Heart right ventricle (tissue), 16 donors: ENCODE measurements around the gene SLC35E3. TPM values are rescaled to one million over a fixed set of nuclear protein-coding genes. Genes with fewer than 3 reads are reported as not detected.
A peak's percentile ranks its signal among the peaks of the same experiment; 100 is the strongest.

Experiments
- ATAC-seq, 8 donors: fragments of 200-7000 bp; cut with Tn5 transposase; one replicate each; pipeline ENCODE4 v1.9.1; 2020; ENCODE audit warnings: mild to moderate bottlenecking in 8 of 8, moderate library complexity in 8 of 8, moderate number of reproducible peaks in 1 of 8
- DNase-seq, 2 donors: peaks; one replicate each; pipeline ENCODE4 v3.0.0-alpha.2; 2020
- H3K27ac ChIP-seq, 10 donors: fragments of 200-600 bp; sonication (generic) in 2 of 10; one replicate each; pipeline versions ENCODE4 v1.5.0 to v1.8.0; 2020 to 2022; ENCODE audit warnings: mild to moderate bottlenecking in 3 of 10
- H3K27me3 ChIP-seq, 7 donors: fragments of 200-600 bp; one replicate each; pipeline ENCODE4 v1.8.0; 2021 to 2022; ENCODE audit warnings: mild to moderate bottlenecking in 2 of 7
- H3K36me3 ChIP-seq, 9 donors: fragments of 200-600 bp; sonication (generic) in 1 of 9; one replicate each; pipeline versions ENCODE4 v1.5.0 to v1.8.0; 2020 to 2022; ENCODE audit warnings: mild to moderate bottlenecking in 2 of 9
- H3K4me1 ChIP-seq, 9 donors: fragments of 200-600 bp; sonication (generic) in 1 of 9; one replicate each; pipeline versions ENCODE4 v1.5.0 to v1.8.0; 2020 to 2022; ENCODE audit warnings: mild to moderate bottlenecking in 4 of 9
- H3K4me3 ChIP-seq, 10 donors: fragments of 200-600 bp; sonication (generic) in 2 of 10; one replicate each; pipeline versions ENCODE4 v1.5.0 to v1.8.0; 2020 to 2022; ENCODE audit warnings: mild to moderate bottlenecking in 7 of 10, moderate library complexity in 2 of 10
- H3K9me3 ChIP-seq, 11 donors: fragments of 200-600 bp in 10 of 11; sonication (generic) in 2 of 11; one replicate each; pipeline versions ENCODE4 v1.5.0 to v1.8.0; 2013 to 2022; ENCODE audit warnings: mild to moderate bottlenecking in 2 of 11, control low read depth in 1 of 11, moderate library complexity in 1 of 11
- WGBS, 2 donors: extraction: QIAGEN DNeasy Blood & Tissue Kit; methylation state at CpG; one replicate each; pipeline ENCODE4 v1.1.7; 2013; ENCODE audit warnings: inconsistent platforms in 1 of 2; 5-methylcytosine and 5-hydroxymethylcytosine counted together
- intact Hi-C, 10 donors: fragments of 100-400 bp; cut with DNase I; formaldehyde crosslinking; loops; one replicate each; pipeline versions ENCODE4 v1.11.1 to v1.14.2; 2022
- polyA plus RNA-seq, 2 donors: library from polyadenylated mRNA; stranded (reverse); fragments of 200-250 nt; gene quantifications; one replicate each; pipeline ENCODE4 v1.2.3, GENCODE V29; 2013
- total RNA-seq, 10 donors: library from RNA; stranded (reverse); fragmentation: NEBNext Ultra II Directional in 3 of 10; extraction: Animal tissue kit (Norgen Biotek cat#: 25700) in 3 of 10; gene quantifications; one replicate each; pipeline versions ENCODE4 v1.2.1 to v1.2.4, GENCODE V29; 2021 to 2023
- TF ChIP-seq, protein P1 (sequence below), 9 donors: fragments of 200-600 bp; sonication (generic) in 2 of 9; IDR thresholded peaks; one replicate each; pipeline versions ENCODE4 v1.5.0 to v1.8.0; 2021 to 2022; ENCODE audit warnings: antibody characterized with exemption in 9 of 9, mild to moderate bottlenecking in 5 of 9, moderate library complexity in 1 of 9
- donor health status: Arrhythmogenic right ventricular cardiomyopathy.
- donor health status: ischemic (EF 13 %, LVEDD 7.1; RV severe dilation, severe dysfunction).
- donor health status: healthy with polysubstance abuse.
- donor health status: DM: no; HTN: yes; CAD: no.
- donor health status: DM: no; HTN: no; CAD: no.
- donor health status: ischemic (EF 25% LVEDD 6.9; RV normal size, moderate dysfunction).
- donor health status: ischemic (EF 25% LVEDD 5.7; RV mildly dilated, moderate dysfunction).
- donor health status: healthy.
- donor health status: DM: yes; HTN: yes; CAD: no.
- donor health status: Ischemic cardiomyopathy.
- donor health status: ischemic (EF 35%, LVEDD 5.7; RV mildly dilated, moderate dysfunction).
- donor health status: nonischemic (EF 11% LVEDD 7.7; RV severe dilation, severe dysfunction).
- donor health status: DM: yes; HTN: yes; CAD: no.
- donor health status: PGD.
- donor health status: ischemic (EF 29% LVEDD 5.4; RV normal size, mild dysfunction).
- donor health status: nonischemic (EF 23%, LVEDD 6.1; RV moderate dilation, normal function).

Gene SLC35E3
- total and polyA plus RNA-seq, 12 donors: 1.8 to 8.9 (median 6.2) TPM

DNA sequence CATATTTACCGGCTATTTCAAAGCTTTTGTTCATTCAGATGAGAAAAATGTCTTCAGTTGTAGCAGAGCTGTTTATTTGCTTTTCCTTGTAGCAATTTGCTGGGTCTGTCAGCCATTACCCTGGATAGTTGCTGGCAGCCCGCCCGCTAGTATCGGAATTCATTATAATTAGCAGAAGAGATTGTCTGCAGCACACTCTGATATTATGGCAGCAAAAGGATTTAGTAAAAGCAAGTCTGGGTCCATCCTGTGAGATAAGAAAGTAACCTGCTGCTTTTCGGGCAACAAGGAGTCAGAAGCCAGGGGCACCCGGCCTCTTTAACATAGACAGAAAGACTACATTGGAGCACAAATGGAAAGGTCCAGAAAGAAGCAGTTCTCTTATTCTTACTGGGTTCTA lies 6.1 kb upstream of the SLC35E3 start:
- Histone ChIP-seq H3K27ac (no peak overlapping the region), H3K36me3 (peaks cover 0 to 89% (median 21%) of the 10 kb centered on the region in 9 donors), H3K27me3 (no peaks in the 10 kb centered on the region), H3K9me3 (no peaks in the 10 kb centered on the region), H3K4me1 (no peaks in the 10 kb centered on the region), H3K4me3 (no peak overlapping the region)
- intact Hi-C loops: loop anchor here in 2 of 10 donors (5.0 to 10.0 kb wide), 2 partner anchors 48 to 65 kb away; partner anchors contain the start of gene MDM2 (in 1 of the 2)
- TF ChIP-seq, protein P1, sequence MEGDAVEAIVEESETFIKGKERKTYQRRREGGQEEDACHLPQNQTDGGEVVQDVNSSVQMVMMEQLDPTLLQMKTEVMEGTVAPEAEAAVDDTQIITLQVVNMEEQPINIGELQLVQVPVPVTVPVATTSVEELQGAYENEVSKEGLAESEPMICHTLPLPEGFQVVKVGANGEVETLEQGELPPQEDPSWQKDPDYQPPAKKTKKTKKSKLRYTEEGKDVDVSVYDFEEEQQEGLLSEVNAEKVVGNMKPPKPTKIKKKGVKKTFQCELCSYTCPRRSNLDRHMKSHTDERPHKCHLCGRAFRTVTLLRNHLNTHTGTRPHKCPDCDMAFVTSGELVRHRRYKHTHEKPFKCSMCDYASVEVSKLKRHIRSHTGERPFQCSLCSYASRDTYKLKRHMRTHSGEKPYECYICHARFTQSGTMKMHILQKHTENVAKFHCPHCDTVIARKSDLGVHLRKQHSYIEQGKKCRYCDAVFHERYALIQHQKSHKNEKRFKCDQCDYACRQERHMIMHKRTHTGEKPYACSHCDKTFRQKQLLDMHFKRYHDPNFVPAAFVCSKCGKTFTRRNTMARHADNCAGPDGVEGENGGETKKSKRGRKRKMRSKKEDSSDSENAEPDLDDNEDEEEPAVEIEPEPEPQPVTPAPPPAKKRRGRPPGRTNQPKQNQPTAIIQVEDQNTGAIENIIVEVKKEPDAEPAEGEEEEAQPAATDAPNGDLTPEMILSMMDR (IDR thresholded peaks at IDR 0.05): no peak
- DNase-seq (no peak), ATAC-seq (no peak)
- WGBS, 2 donors: 78 to 83% methylated on average over 6 of the region's 6 CpGs

DNA sequence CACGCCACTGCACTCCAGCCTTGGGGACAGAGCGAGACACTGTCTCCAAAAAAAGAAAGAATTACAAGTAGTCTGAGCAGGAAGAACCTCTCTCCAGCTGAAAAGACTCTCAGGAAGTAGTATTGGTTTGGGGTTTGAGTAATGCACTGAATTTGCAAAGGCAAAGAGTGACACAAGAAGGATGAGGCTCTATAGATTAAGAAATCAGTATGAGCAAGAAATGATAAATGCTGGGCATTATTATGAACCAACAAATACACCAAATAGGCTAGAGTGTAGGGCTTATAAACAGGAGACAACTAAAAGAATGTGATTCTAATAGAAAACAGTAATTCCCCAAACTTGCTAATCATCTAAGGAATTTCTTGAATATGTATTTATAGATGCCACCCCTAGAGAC lies 2.6 kb upstream of the SLC35E3 start:
- 92 to 97% methylated on average over 2 of the region's 2 CpGs for WGBS, 2 donors
- intact Hi-C loops: loop anchor here in 2 of 10 donors (5.0 to 10.0 kb wide), 2 partner anchors 51 to 61 kb away; partner anchors contain the start of gene MDM2 (in 1 of the 2)
- Histone ChIP-seq H3K4me1 (peaks cover 0 to 24% (median 16%) of the 10 kb centered on the region in 9 donors), H3K36me3 (peaks cover 0 to 54% (median 4%) of the 10 kb centered on the region in 9 donors), H3K4me3 (no peak overlapping the region), H3K9me3 (no peaks in the 10 kb centered on the region), H3K27ac (no peak overlapping the region), H3K27me3 (no peaks in the 10 kb centered on the region)
- ATAC-seq: no peak
- TF ChIP-seq, protein P1 (IDR thresholded peaks at IDR 0.05): no peak
- no peak for DNase-seq

DNA sequence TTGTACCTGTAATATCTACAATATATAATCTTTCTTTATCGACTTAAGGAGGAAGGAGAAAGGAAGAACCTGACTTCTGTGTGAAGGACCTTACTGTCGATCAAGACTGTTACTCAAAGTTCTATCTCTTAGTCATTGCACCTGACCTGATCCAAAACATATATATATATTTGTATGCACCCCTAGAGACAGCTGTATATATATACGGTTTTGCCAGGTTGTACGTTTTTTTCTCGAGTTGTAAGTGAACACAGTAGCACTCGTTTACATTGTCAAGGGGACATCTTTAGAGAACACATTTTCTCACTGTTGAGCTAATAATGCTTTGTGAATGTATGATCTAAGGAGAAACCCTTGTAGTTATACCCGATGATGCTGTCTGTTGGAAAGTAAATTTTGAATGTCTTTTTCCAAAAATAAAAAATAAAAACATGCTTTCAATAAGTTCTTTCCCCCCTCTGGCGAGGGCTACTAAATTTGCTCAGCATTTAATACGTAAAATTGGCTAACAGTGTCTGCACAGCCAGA lies 536 bp upstream of the SLC35E3 start:
- DNase-seq: no peak
- WGBS, 2 donors: 44 to 57% methylated on average over 9 of the region's 9 CpGs
- TF ChIP-seq, protein P1 (IDR thresholded peaks at IDR 0.05): no peak
- Histone ChIP-seq H3K9me3 (no peaks in the 10 kb centered on the region), H3K27ac (peak overlapping the region in 9 of 10 donors; percentile 64 to 89 (median 81)), H3K36me3 (peaks cover 0 to 50% (median 4%) of the 10 kb centered on the region in 9 donors), H3K4me3 (peak overlapping the region; percentile 62 to 88 (median 72)), H3K4me1 (peaks cover 0 to 29% (median 17%) of the 10 kb centered on the region in 9 donors), H3K27me3 (no peaks in the 10 kb centered on the region)
- intact Hi-C loops: loop anchor here in 4 of 10 donors (5.0 to 10.0 kb wide), 2 partner anchors 59 to 62 kb away; partner anchors contain the start of gene MDM2 (in 4 of the 4)
- peak in 1 of 8 donors; percentile 10 for ATAC-seq

GRCh38 chr12:68746572-68747180 lies 700 bp downstream of the SLC35E3 start:
- H3K27ac ChIP-seq: peak overlapping the region in 9 of 10 donors; percentile 64 to 89 (median 81)
- peak overlapping the region; percentile 62 to 88 (median 72) for H3K4me3 ChIP-seq
- intact Hi-C loops: loop anchor here in 6 of 10 donors (1.0 to 10.0 kb wide), 4 partner anchors 58 to 62 kb away; partner anchors contain the start of gene MDM2 (in 5 of the 6)
- H3K9me3 ChIP-seq: no peaks in the 10 kb centered on the region
- TF ChIP-seq, protein P1 (IDR thresholded peaks at IDR 0.05): no peak
- H3K36me3 ChIP-seq: peaks cover 0 to 50% (median 2%) of the 10 kb centered on the region in 9 donors
- H3K4me1 ChIP-seq: peaks cover 0 to 29% (median 17%) of the 10 kb centered on the region in 9 donors
- 6% methylated on average over 15 of the region's 15 CpGs for WGBS, 2 donors
- ATAC-seq (peak; percentile 49 to 78 (median 70)), DNase-seq (peak; percentile 32 to 44)
- no peaks in the 10 kb centered on the region for H3K27me3 ChIP-seq
